Measurements from ENCODE around the gene MRPL58.
"Not testable (repeated sequence)": the region's sequence is repeated elsewhere in the genome, so short reads cannot be mapped to it uniquely, and the experiment has no call there.

Gene MRPL58

DNA sequence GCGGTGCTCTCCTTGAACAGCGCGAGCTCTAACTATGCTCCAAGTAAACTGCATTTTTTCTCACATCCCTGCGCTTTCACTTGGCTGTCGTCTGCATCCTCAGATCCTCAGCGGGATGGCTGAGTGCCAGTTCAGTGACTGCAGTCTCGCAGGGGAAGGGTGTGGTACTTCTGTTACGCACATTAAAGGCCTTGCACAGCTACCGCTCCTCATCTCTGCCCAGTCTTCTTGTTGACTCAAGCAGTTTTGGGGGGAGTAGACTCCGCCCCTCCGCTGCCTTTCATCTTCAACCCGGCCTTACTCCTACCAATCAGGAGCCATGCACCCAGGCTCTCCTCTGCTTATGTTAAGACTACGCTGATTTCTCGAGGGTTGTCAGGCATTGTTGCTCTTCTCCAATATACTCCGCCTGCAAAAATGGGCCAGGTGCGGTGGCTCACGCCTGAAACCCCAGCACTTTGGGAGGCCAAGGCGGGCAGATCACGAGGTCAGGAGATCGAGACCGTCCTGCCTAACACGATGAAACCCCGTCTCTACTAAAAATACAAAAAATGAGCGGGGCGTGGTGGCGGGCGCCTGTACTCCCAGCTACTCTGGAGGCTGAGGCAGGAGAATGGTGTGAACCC, 24.3 kb downstream of the MRPL58 start:
- DNase-seq (ENCODE audit: extremely low spot score) = peak; percentile 60
- CTCF ChIA-PET = interaction anchor here (0.7 to 1.9 kb wide), 2 partner anchors 69 to 76 kb away, joined by 3 to 6 read pairs; no protein-coding TSS in a partner anchor
- TF ChIP-seq SP1 (IDR thresholded peaks at IDR 0.05) = no peak
- TF ChIP-seq, protein P1, sequence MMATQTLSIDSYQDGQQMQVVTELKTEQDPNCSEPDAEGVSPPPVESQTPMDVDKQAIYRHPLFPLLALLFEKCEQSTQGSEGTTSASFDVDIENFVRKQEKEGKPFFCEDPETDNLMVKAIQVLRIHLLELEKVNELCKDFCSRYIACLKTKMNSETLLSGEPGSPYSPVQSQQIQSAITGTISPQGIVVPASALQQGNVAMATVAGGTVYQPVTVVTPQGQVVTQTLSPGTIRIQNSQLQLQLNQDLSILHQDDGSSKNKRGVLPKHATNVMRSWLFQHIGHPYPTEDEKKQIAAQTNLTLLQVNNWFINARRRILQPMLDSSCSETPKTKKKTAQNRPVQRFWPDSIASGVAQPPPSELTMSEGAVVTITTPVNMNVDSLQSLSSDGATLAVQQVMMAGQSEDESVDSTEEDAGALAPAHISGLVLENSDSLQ (IDR thresholded peaks at IDR 0.05) = peak; percentile 46; the same call in 1 of the 2 replicates
- POLR2A ChIA-PET = interaction anchor here (0.8 to 3.5 kb wide), 8 partner anchors 10 to 164 kb away, joined by 3 to 82 read pairs (median 4); partner anchors contain the start of genes ARMC7, ATP5PD, FDXR and KCTD2

DNA sequence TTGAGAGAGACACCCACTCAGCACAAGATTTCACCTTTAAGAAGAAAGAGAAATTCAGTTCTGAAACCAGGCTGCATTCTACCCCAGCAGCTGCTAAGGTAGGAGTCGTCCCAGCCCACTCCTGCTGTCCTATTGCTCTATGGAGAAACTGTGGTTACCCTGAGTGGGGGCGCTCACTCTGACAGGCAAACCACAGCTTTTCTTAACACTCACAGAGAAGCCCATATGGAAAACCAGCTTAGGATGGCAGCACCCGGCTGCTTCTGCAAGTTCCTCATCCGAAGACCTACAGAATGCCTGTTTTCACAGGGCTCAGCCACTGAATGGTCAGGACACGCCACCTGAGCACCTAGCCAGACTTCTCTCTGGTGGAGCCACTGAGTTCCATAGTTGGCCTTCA, 26.8 kb downstream of the MRPL58 start:
- no peak for TF ChIP-seq FOXM1 (IDR thresholded peaks at IDR 0.05; ENCODE audit: borderline replicate concordance)
- TF ChIP-seq BHLHE40 (IDR thresholded peaks at IDR 0.05; ENCODE audit: borderline replicate concordance) = no peak
- TF ChIP-seq LEF1 (IDR thresholded peaks at IDR 0.05; ENCODE audit: borderline replicate concordance) = no peak
- TF ChIP-seq, protein P1 (IDR thresholded peaks at IDR 0.05) = no peak
- no peak for TF ChIP-seq ZNF384 (IDR thresholded peaks at IDR 0.05)
- no peak for TF ChIP-seq NFRKB (IDR thresholded peaks at IDR 0.05)
- TF ChIP-seq ARNT (IDR thresholded peaks at IDR 0.05) = no peak
- TF ChIP-seq CTBP1 (IDR thresholded peaks at IDR 0.05; ENCODE audit: borderline replicate concordance) = no peak
- no peak for TF ChIP-seq L3MBTL2 (conservative IDR thresholded peaks at IDR 0.05)
- TF ChIP-seq ELF4 (IDR thresholded peaks at IDR 0.05) = no peak
- no peak for TF ChIP-seq FOXA1 (IDR thresholded peaks at IDR 0.05)
- TF ChIP-seq TARDBP (IDR thresholded peaks at IDR 0.05) = no peak
- no peak for TF ChIP-seq HDGF (IDR thresholded peaks at IDR 0.05; ENCODE audit: borderline replicate concordance)
- no peak for TF ChIP-seq SP1 (IDR thresholded peaks at IDR 0.05)
- TF ChIP-seq FOXK2 (IDR thresholded peaks at IDR 0.05) = no peak
- CTCF ChIA-PET = no interaction called here
- DNase-seq (ENCODE audit: extremely low spot score) = no peak
- POLR2A ChIA-PET = interaction anchor here (1.4 kb wide), 1 partner anchor 8 kb away, joined by 3 read pairs; the partner anchor contains the start of genes ATP5PD and KCTD2

DNA sequence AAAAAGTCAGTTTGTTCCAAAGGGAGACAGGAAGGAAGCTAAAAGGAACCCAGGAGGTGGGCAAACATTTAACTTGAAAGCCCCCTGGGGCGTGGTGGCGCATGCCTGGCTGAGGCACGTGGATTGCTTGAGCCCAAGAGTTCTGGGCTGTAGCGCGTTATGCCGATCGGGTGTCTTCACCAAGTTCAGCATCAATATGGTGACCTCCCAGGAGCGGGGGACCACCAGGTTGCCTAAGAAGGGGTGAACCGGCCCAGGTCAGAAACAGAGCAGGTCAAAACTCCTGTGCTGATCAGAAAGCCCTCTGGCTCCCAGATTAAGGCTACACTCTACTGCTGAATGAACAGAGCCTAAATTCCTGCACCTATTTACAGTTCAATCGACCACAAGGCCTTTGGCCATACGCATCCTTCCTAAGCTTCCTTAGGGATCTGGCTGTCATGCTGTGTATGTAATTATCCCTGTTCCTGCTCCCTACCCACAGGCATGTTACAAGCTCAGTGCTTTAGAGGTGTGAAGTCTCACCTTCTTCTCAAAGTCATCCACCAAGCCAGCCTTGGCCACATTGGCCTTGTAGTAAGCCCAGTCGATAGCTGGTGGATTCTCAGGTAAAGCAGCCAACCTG, 29.3 kb downstream of the MRPL58 start:
- ChIA-PET POLR2A (interaction anchor here (1.5 to 1.8 kb wide), 2 partner anchors 29 to 54 kb away, joined by 4 to 8 read pairs; partner anchors contain the start of genes CDR2L and MRPL58), CTCF (interaction anchor here (0.6 to 0.7 kb wide), 2 partner anchors 88 to 201 kb away, joined by 3 to 4 read pairs; no protein-coding TSS in a partner anchor)
- TF ChIP-seq ELF4 (IDR thresholded peaks at IDR 0.05) = no peak
- TF ChIP-seq BHLHE40 (IDR thresholded peaks at IDR 0.05; ENCODE audit: borderline replicate concordance) = no peak
- no peak for TF ChIP-seq FOXK2 (IDR thresholded peaks at IDR 0.05)
- TF ChIP-seq L3MBTL2 (conservative IDR thresholded peaks at IDR 0.05) = no peak
- no peak for TF ChIP-seq FOXA1 (IDR thresholded peaks at IDR 0.05)
- TF ChIP-seq ARNT (IDR thresholded peaks at IDR 0.05) = no peak
- TF ChIP-seq SP1 (IDR thresholded peaks at IDR 0.05) = no peak
- no peak for DNase-seq (ENCODE audit: extremely low spot score)

DNA sequence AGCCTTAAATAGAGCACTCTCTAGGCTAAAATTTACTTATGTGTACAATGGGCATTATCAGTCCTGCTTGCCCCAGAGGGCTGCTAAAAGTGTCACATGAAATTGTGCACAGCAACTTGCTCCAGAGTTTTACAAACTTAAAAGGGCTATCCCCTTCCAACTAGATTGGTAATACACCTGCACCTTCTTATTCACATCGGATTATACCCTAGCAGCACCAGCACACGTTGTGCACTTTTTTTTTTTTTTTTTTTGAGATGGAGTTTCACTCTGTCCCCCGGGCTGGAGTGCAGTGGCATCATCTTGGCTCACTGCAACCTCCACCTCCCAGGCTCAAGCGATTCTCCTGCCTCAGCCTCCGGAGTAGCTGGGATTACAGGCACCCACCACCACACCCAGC, 31.3 kb downstream of the MRPL58 start:
- CTCF ChIA-PET = interaction anchor here (0.6 kb wide), 1 partner anchor 379 kb away, joined by 5 read pairs; no protein-coding TSS in a partner anchor
- DNase-seq (ENCODE audit: extremely low spot score); POLR2A ChIA-PET: not testable (repeated sequence)
- TF ChIP-seq ZNF384 (IDR thresholded peaks at IDR 0.05) = peak; percentile 64; the same call in 1 of the 2 replicates

DNA sequence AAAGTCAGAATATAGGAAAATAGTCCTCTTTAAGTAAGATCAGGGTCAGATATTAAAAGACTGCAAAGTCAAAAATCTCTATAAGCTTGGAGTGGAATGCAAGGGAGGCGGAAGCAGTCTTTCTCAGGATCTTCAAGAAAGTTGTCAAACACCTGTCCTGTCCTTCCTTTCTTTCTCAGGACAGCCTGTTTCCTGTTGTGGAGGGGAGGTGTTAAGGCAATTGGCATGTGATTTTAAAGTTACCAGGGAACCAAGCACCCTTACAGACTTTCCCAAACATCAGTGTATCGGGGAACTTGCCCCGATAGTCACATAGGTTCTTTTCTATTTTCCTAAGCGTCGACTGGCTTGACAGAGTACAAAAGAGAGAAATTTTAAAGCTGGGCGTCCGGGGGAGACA, 32.2 kb downstream of the MRPL58 start:
- DNase-seq (ENCODE audit: extremely low spot score) = no peak
- CTCF ChIA-PET = no interaction called here
- POLR2A ChIA-PET = no interaction called here
- TF ChIP-seq TARDBP (IDR thresholded peaks at IDR 0.05) = no peak
- no peak for TF ChIP-seq FOXK2 (IDR thresholded peaks at IDR 0.05)
- TF ChIP-seq FOXM1 (IDR thresholded peaks at IDR 0.05; ENCODE audit: borderline replicate concordance) = no peak

DNA sequence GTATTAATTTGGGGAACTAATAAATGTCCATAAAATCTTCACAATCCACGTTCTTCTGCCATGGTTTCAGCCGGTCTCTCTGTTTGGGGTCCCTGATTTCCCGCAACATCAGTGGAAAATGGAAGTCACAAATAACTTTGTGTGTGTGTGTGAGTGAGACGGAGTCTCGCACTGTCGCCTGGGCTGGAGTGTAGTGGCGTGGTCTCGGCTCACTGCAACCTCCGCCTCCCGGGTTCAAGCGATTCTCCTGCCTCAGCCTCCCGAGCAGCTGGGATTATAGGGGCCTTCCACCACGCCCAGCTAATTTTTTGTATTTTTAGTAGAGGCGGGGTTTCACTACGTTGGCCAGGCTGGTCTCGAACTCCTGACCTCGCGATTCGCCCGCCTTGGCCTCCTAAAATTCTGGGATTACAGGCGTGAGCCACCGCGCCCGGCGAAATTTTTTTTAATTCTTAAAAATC, 33.5 kb downstream of the MRPL58 start:
- POLR2A ChIA-PET = interaction anchor here (0.5 to 3.5 kb wide), 6 partner anchors 10 to 68 kb away, joined by 3 to 31 read pairs (median 6); partner anchors contain the start of gene MRPL58
- DNase-seq (ENCODE audit: extremely low spot score) = not testable (repeated sequence)
- CTCF ChIA-PET = interaction anchor here (0.7 kb wide), 1 partner anchor 117 kb away, joined by 3 read pairs; no protein-coding TSS in a partner anchor

DNA sequence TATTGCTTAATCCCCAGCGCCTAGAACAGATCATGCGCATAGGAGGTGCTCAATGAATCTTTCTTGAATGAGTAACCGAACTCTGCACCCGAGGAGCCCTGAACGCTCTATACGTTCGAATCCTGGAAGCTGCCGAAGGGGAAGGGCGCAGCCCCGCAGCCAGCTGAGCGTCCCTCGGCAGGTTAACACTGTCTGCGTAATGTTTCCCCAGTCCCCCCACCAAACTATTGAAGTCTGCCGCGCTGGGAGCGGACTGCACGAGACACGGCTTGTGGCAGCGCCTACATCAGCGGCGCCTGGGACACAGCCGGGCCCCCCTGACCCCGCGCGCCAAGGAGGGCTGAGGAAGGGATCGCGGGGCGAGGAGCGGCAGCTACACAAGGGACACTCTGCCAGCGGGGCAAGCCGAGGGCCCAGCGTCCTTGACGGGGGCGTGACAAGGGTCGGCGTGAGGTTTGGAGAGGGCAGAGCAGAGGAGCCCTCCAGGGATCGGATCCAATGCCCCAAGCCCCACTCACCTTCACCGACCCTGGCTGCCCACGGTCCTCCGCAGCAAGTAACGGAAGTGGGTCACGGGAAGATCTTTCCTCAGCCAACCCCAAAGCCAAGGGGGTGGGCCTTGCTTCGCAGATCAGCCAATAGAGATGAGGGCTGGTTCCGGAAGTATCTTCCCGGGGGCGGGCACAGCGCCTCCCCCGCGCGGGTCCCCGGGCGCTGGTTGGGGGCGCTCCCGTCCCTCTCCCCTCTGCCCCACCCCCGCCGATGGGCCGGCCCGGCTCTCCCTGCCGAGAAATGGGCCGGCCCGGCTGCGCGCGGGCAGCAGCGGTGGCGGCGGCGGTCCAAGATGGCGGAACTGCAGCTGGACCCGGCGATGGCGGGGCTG, 34.2 kb downstream of the MRPL58 start, which contains the start of the genes ATP5PD and KCTD2:
ATP5PD (minus strand) TSS at position 563 of the 883 bp plus-strand sequence. CDS start 4,319 bp downstream, outside the sequence.
KCTD2 (plus strand) TSS at position 819 of the 883 bp plus-strand sequence; CDS start at position 845, 26 bp downstream.
- ChIA-PET POLR2A (interaction anchor here (0.5 to 3.5 kb wide), 11 partner anchors 8 to 160 kb away, joined by 3 to 31 read pairs (median 4); partner anchors contain the start of genes ARMC7, CDR2L and MRPL58), CTCF (interaction anchor here (0.7 kb wide), 1 partner anchor 117 kb away, joined by 3 read pairs; no protein-coding TSS in a partner anchor)
- DNase-seq (ENCODE audit: extremely low spot score) = peak; percentile 97
- no peak for TF ChIP-seq CTBP1 (IDR thresholded peaks at IDR 0.05; ENCODE audit: borderline replicate concordance)
- TF ChIP-seq, protein P1 (IDR thresholded peaks at IDR 0.05) = peak; percentile 94
- TF ChIP-seq FOXM1 (IDR thresholded peaks at IDR 0.05; ENCODE audit: borderline replicate concordance) = peak; percentile 98
- peak; percentile 63 for TF ChIP-seq ELF4 (IDR thresholded peaks at IDR 0.05)
- no peak for TF ChIP-seq ZNF384 (IDR thresholded peaks at IDR 0.05)
- TF ChIP-seq FOXK2 (IDR thresholded peaks at IDR 0.05) = no peak
- no peak for TF ChIP-seq NFRKB (IDR thresholded peaks at IDR 0.05)
- TF ChIP-seq L3MBTL2 (conservative IDR thresholded peaks at IDR 0.05) = no peak
- no peak for TF ChIP-seq TARDBP (IDR thresholded peaks at IDR 0.05)
- TF ChIP-seq SP1 (IDR thresholded peaks at IDR 0.05) = no peak
- no peak for TF ChIP-seq SUZ12 (IDR thresholded peaks at IDR 0.05)
- no peak for TF ChIP-seq LEF1 (IDR thresholded peaks at IDR 0.05; ENCODE audit: borderline replicate concordance)
- no peak; the same call in 1 of the 2 replicates for TF ChIP-seq HDGF (IDR thresholded peaks at IDR 0.05; ENCODE audit: borderline replicate concordance)
